Measurements from ENCODE around the gene IQCK. TPM values are rescaled to one million over a fixed set of nuclear protein-coding genes. Genes with fewer than 3 reads are reported as not detected.
A peak's percentile ranks its signal among the peaks of the same experiment; 100 is the strongest.

The IQCK gene
- total RNA-seq, 4 donors from 2014 or later = 49.7 to 103 (median 94.2) TPM

- TF ChIP-seq CTCF (IDR thresholded peaks at IDR 0.05) (no peak), POLR2A (IDR thresholded peaks at IDR 0.05) (no peak)
- peak overlapping the region in 2 of 3 donors; percentile 31 to 88 for H3K27ac ChIP-seq
- peaks cover 39 to 54% of the 10 kb centered on the region in 2 donors for H3K4me1 ChIP-seq
- H3K36me3 ChIP-seq = no peaks in the 10 kb centered on the region
- H3K27me3 ChIP-seq = no peaks in the 10 kb centered on the region
- H3K9me3 ChIP-seq = no peaks in the 10 kb centered on the region
- DNase-seq = no peak
- intact Hi-C loops (cut with DNase I) = no loop called here
- 93 to 95% methylated on average over 4 of the region's 4 CpGs for WGBS, 2 donors
- no peak overlapping the region for H3K4me3 ChIP-seq (replicated peaks in 1 of 3)
Measured at GRCh38 chr16:19749571-19750080, 31.6 kb downstream of the IQCK start.

GRCh38 chr16:19751478-19752385 lies 33.7 kb downstream of the IQCK start:
- Histone ChIP-seq H3K27me3 (no peaks in the 10 kb centered on the region), H3K4me3 (replicated peaks in 1 of 3) (no peak overlapping the region), H3K9me3 (no peaks in the 10 kb centered on the region), H3K4me1 (peaks cover 34 to 49% of the 10 kb centered on the region in 2 donors), H3K27ac (peak overlapping the region; percentile 69 to 85 (median 72)), H3K36me3 (no peaks in the 10 kb centered on the region)
- intact Hi-C loops (cut with DNase I) = no loop called here
- peak in 1 of 2 donors; percentile 37 for DNase-seq
- 52 to 54% methylated on average over 6 of the region's 6 CpGs for WGBS, 2 donors
- no peak for TF ChIP-seq POLR2A (IDR thresholded peaks at IDR 0.05)
- TF ChIP-seq CTCF (IDR thresholded peaks at IDR 0.05) = no peak

GRCh38 chr16:19753815-19754643 lies 36.0 kb downstream of the IQCK start:
- Histone ChIP-seq H3K4me1 (peaks cover 21 to 35% of the 10 kb centered on the region in 2 donors), H3K27ac (no peak overlapping the region), H3K36me3 (no peaks in the 10 kb centered on the region), H3K9me3 (no peaks in the 10 kb centered on the region), H3K4me3 (replicated peaks in 1 of 3) (no peak overlapping the region), H3K27me3 (no peaks in the 10 kb centered on the region)
- intact Hi-C loops (cut with DNase I) = no loop called here
- no peak for TF ChIP-seq CTCF (IDR thresholded peaks at IDR 0.05)
- no peak for TF ChIP-seq POLR2A (IDR thresholded peaks at IDR 0.05)
- WGBS, 2 donors = 80 to 86% methylated on average over 12 of the region's 12 CpGs
- DNase-seq = no peak

- Histone ChIP-seq H3K9me3 (no peaks in the 10 kb centered on the region), H3K27ac (no peak overlapping the region), H3K4me3 (replicated peaks in 1 of 3) (no peak overlapping the region), H3K27me3 (no peaks in the 10 kb centered on the region), H3K4me1 (peaks cover 16 to 29% of the 10 kb centered on the region in 2 donors), H3K36me3 (no peaks in the 10 kb centered on the region)
- intact Hi-C loops (cut with DNase I) = no loop called here
- no peak for TF ChIP-seq CTCF (IDR thresholded peaks at IDR 0.05)
- TF ChIP-seq POLR2A (IDR thresholded peaks at IDR 0.05) = no peak
- no peak for DNase-seq
- WGBS, 2 donors = 85% methylated on average over 1 of the region's 1 CpG
Measured at GRCh38 chr16:19754644-19755036, 36.6 kb downstream of the IQCK start.

Data from thyroid gland (tissue), 4 donors.